Fibroblast of lung (primary cell): ENCODE measurements around the gene TLR2.

Source experiments
- CTCF ChIP-seq, 2 donors: IDR thresholded peaks in 1 of 2; conservative IDR thresholded peaks in 1 of 2; 1 replicate in 1 of 2; 2 replicates in 1 of 2; pipeline ENCODE4 v1.5.1; 2011 to 2012; ENCODE audit warnings: low read length in 2 of 2, control low read depth in 1 of 2, inconsistent platforms in 1 of 2, low read depth in 1 of 2, mild to moderate bottlenecking in 1 of 2
- EZH2 ChIP-seq: IDR thresholded peaks from 2 replicates; pipeline ENCODE4 v1.5.1; 2012; ENCODE audit warnings: low read length, control low read depth, mild to moderate bottlenecking; ENCODE audit errors: missing control alignments

DNA sequence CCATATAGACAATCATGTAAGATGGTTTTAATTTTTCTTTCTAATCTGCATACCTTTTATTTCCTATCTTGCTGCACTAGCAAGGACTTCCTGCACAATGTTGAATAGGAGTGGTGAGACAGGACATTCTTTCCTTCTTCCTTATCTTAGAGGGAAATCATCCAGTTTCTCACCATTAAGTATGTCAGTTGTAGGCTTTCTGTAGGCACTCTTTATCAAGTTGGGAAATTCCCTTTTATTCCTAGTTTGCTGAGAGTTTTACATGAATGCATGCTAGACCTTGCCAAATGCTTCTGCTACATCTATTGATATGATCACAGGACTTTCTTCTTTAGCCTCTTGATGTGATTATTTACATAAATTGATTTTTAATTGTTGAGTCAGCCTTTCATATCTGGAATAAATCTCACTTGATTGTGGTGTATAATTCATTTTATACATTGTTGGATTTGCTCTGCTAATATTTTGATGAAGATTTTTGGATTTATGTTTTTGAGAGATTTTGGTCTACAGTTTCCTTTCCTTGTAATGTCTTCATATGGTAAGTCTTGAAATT lies 51.9 kb downstream of the TLR2 start:
- TF ChIP-seq CTCF (conservative IDR thresholded peaks at IDR 0.05 in 1 of 2, IDR thresholded peaks at IDR 0.05 in 1 of 2; ENCODE audit: low read depth in 1 of 2, low read length in 2 of 2) (no peak), EZH2 (no peak)
